PFSK-1 (cell line): ENCODE data around the gene RAD21L1.

Experiments used
- FOXP2 ChIP-seq: optimal IDR thresholded peaks from 2 replicates; pipeline ENCODE3; 2011; ENCODE audit warnings: borderline replicate concordance, control low read depth, inconsistent platforms; ENCODE audit not compliant: insufficient read depth; ENCODE audit errors: extremely low read length, extremely low read depth
- POLR2AphosphoS5 ChIP-seq: IDR thresholded peaks from 2 replicates; pipeline ENCODE4 v1.6.1; 2012; ENCODE audit warnings: low read depth, mild to moderate bottlenecking, control low read depth, low read length, moderate library complexity
- SIN3A ChIP-seq: IDR thresholded peaks from 2 replicates; pipeline ENCODE4 v1.6.1; 2012; ENCODE audit warnings: mild to moderate bottlenecking, low read length, moderate library complexity, borderline replicate concordance; ENCODE audit not compliant: insufficient read depth
- TAF1 ChIP-seq: IDR thresholded peaks from 2 replicates; pipeline ENCODE4 v1.6.1; 2012; ENCODE audit warnings: low read length, control low read depth, borderline replicate concordance; ENCODE audit not compliant: insufficient read depth
- TF ChIP-seq, protein P1 (sequence below), 2 experiments: IDR thresholded peaks; 2 replicates each; pipeline versions ENCODE4 v1.6.1 to v1.8.0; 2011 to 2012; ENCODE audit warnings: low read depth in 2 of 2, low read length in 2 of 2, control low read depth in 1 of 2, inconsistent platforms in 1 of 2, mild to moderate bottlenecking in 1 of 2, moderate library complexity in 1 of 2; ENCODE audit not compliant: insufficient read depth in 1 of 2

RAD21L1 gene

DNA sequence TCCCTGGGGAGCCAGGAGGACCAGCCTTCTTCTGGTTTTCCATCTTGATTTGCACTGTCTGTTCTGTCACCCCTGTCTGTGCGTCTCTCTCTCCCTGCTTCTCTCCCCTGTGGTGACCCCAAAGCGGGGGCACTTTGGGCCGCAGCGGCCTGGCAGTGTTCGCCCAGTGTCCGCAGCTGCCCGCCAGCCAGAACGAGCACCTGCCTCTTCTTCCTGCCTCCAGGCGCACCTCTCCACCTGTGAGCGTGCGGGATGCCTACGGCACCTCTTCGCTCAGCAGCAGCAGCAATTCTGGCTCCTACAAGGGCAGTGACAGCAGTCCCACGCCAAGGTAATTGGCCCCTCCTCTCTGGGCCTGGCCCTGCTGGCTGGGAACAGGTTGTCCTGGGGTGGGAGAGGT, 71.1 kb downstream of the RAD21L1 start:
- TF ChIP-seq, protein P1, sequence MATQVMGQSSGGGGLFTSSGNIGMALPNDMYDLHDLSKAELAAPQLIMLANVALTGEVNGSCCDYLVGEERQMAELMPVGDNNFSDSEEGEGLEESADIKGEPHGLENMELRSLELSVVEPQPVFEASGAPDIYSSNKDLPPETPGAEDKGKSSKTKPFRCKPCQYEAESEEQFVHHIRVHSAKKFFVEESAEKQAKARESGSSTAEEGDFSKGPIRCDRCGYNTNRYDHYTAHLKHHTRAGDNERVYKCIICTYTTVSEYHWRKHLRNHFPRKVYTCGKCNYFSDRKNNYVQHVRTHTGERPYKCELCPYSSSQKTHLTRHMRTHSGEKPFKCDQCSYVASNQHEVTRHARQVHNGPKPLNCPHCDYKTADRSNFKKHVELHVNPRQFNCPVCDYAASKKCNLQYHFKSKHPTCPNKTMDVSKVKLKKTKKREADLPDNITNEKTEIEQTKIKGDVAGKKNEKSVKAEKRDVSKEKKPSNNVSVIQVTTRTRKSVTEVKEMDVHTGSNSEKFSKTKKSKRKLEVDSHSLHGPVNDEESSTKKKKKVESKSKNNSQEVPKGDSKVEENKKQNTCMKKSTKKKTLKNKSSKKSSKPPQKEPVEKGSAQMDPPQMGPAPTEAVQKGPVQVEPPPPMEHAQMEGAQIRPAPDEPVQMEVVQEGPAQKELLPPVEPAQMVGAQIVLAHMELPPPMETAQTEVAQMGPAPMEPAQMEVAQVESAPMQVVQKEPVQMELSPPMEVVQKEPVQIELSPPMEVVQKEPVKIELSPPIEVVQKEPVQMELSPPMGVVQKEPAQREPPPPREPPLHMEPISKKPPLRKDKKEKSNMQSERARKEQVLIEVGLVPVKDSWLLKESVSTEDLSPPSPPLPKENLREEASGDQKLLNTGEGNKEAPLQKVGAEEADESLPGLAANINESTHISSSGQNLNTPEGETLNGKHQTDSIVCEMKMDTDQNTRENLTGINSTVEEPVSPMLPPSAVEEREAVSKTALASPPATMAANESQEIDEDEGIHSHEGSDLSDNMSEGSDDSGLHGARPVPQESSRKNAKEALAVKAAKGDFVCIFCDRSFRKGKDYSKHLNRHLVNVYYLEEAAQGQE (IDR thresholded peaks at IDR 0.05; ENCODE audit: insufficient read depth in 1 of 2, low read depth in 2 of 2, low read length in 2 of 2) = no peak
- no peak for TF ChIP-seq POLR2AphosphoS5
- TF ChIP-seq TAF1 = no peak
- TF ChIP-seq SIN3A = no peak
- no peak for TF ChIP-seq FOXP2

DNA sequence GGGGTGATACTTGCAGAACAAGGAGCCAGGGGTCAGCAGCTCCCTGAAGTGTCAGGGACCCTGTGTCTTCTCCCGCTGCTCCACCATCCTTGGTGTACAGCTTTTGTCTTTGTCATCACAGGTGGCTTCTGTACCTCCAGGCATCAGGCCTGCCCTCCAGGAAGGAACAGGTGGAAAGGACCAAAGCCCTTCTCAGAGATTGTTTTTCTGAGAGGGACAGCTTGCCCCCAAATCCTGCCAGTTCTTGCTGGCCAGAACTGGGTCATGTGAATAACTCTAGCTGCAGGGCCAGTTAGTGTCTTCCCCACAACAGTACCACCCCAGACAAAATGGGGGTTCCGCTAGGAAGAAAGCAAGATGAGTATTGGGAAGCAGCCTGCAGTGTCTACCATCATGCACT, 71.6 kb downstream of the RAD21L1 start:
- no peak for TF ChIP-seq SIN3A
- no peak for TF ChIP-seq TAF1
- TF ChIP-seq, protein P1 (IDR thresholded peaks at IDR 0.05; ENCODE audit: insufficient read depth in 1 of 2, low read depth in 2 of 2, low read length in 2 of 2) = no peak
- no peak for TF ChIP-seq POLR2AphosphoS5
- TF ChIP-seq FOXP2 = no peak

DNA sequence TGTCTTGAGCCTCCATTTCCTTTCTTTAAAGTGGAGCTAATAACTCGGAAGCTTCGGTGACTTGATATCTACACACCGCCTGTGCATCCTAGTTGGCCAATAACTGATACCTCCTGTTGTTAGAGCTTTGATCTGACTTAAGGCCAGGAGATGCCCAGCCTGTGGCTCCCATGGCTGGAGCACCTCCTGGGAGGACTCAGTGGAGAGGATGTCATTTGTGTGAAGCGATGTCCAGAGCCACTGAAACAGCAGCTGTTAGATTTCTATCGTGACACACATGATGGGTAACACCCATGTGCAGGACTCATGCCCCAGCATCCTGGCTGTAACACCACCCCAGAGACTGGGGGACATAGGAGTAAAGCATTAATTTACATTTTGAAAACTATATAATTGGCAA, 72.3 kb downstream of the RAD21L1 start:
- TF ChIP-seq, protein P1 (IDR thresholded peaks at IDR 0.05; ENCODE audit: insufficient read depth in 1 of 2, low read depth in 2 of 2, low read length in 2 of 2) = no peak
- TF ChIP-seq TAF1 = no peak
- TF ChIP-seq SIN3A = no peak
- TF ChIP-seq FOXP2 = no peak

DNA sequence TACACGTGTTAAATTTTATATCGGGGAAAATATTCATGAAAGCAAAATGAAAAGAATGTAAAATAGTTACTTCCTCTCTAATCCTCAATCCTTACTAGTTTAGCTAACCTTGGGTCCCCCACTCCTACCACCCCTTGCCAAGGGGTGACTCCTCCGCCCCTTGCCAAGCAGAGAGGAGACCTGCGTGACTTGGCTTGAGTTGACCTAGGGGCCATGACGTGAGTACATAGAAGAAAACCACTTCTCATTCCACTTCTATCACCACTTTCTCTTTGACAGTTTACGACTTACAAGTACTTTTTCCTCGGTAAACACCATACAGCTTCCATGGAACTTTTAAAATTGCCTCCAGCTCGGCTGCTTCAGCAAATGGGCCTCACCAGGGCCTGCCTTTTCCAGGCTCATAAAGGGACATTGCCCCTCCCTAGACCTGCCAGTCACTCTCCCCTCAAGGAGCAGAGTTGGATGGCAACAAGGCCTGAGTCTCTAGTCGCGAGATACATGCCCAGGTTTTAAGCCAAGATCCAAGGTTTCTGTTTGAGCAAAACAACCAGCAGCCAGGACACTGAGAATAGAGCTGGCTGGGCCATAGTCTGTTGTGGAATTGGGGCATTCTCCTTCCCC, 73.2 kb downstream of the RAD21L1 start:
- TF ChIP-seq SIN3A (no peak), POLR2AphosphoS5 (no peak), TAF1 (no peak), FOXP2 (no peak)
- TF ChIP-seq, protein P1 (IDR thresholded peaks at IDR 0.05; ENCODE audit: insufficient read depth in 1 of 2, low read depth in 2 of 2, low read length in 2 of 2) = no peak

DNA sequence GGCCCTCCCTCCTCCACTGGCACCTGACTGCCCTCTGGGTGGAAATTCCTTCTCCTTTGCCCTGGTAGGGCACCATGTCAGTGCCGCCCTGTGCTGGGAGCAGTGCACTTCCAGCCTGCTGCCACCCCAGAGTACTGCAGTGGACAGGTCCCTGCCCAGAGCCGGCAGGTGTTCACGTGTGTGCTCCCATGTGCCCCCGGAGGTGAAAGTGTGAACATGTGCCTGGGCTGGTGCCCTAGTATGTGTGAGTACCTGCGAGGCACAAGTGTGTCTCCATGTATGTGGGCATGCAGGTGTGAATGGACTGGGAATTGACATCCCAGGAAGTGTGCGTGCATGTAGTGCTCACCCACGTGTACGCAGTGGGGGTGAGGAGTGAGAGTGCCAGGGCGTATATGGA, 73.7 kb downstream of the RAD21L1 start:
- TF ChIP-seq TAF1 (no peak), SIN3A (no peak), FOXP2 (no peak), POLR2AphosphoS5 (no peak)
- TF ChIP-seq, protein P1 (IDR thresholded peaks at IDR 0.05; ENCODE audit: insufficient read depth in 1 of 2, low read depth in 2 of 2, low read length in 2 of 2) = no peak
